A673 (cell line): ENCODE results near the gene MYCN. TPM values are rescaled to one million over a fixed set of nuclear protein-coding genes. Genes with fewer than 3 reads are reported as not detected.

ENCODE experiments used
- BruUV-seq: library from RNA; stranded (reverse); fragments of 400-500 nt; replicated peaks from 2 replicates; lab custom pipeline; 2021; lab: Mats Ljungman, UMichigan
- CTCF ChIA-PET: fragments of 300-600 bp; sonication (Branson Sonifier 250); formaldehyde crosslinking; loops from one replicate; lab custom pipeline; 2022; ENCODE audit warnings: antibody characterized with exemption; lab: Charles Lee
- POLR2A ChIA-PET: fragments of 300-600 bp; sonication (Branson Sonifier 250); formaldehyde crosslinking; loops from one replicate; lab custom pipeline; 2022; ENCODE audit warnings: antibody characterized with exemption; ENCODE audit not compliant: low non-redundant PET; lab: Charles Lee
- DNase-seq: peaks from one replicate; pipeline ENCODE4 v3.0.0-alpha.2; 2015; ENCODE audit warnings: low spot score
- H3K27ac ChIP-seq: fragments of 200-600 bp; sonication (generic); 2 replicates; pipeline ENCODE4 v1.5.1; 2016; ENCODE audit warnings: mixed run types, low read depth, mild to moderate bottlenecking, mixed read lengths, antibody characterized with exemption, low read length; ENCODE audit not compliant: poor library complexity, severe bottlenecking
- H3K27me3 ChIP-seq: fragments of 200-600 bp; sonication (generic); replicated peaks from 2 replicates; pipeline ENCODE4 v1.6.1; 2017; ENCODE audit warnings: mixed run types, low read depth, mild to moderate bottlenecking, mixed read lengths, antibody characterized with exemption, low read length; ENCODE audit not compliant: insufficient read depth, poor library complexity
- H3K36me3 ChIP-seq: fragments of 200-600 bp; sonication (generic); 2 replicates; pipeline ENCODE4 v1.6.1; 2016; ENCODE audit warnings: mixed run types, mild to moderate bottlenecking, mixed read lengths, antibody characterized with exemption, low read length; ENCODE audit not compliant: insufficient read depth, poor library complexity, severe bottlenecking
- H3K4me1 ChIP-seq: fragments of 200-600 bp; sonication (generic); 2 replicates; pipeline ENCODE4 v1.6.1; 2017; ENCODE audit warnings: mixed run types, mild to moderate bottlenecking, mixed read lengths, antibody characterized with exemption, low read length; ENCODE audit not compliant: insufficient read depth, poor library complexity, severe bottlenecking
- H3K4me3 ChIP-seq: fragments of 200-600 bp; sonication (generic); 2 replicates; pipeline ENCODE4 v1.5.1; 2016; ENCODE audit warnings: low read depth, mixed run types, mild to moderate bottlenecking, mixed read lengths, low read length; ENCODE audit not compliant: poor library complexity, severe bottlenecking
- H3K9me3 ChIP-seq: fragments of 200-600 bp; sonication (generic); 2 replicates; pipeline ENCODE4 v1.6.1; 2016; ENCODE audit warnings: mixed run types, low read depth, mild to moderate bottlenecking, mixed read lengths, antibody characterized with exemption, low read length; ENCODE audit not compliant: poor library complexity, severe bottlenecking
- EZH2 ChIP-seq: fragments of 200-600 bp; sonication (generic); IDR thresholded peaks from 2 replicates; pipeline ENCODE4 v1.6.1; 2017; ENCODE audit warnings: borderline replicate concordance, low read depth, mild to moderate bottlenecking, mixed read lengths, antibody characterized with exemption, low read length; ENCODE audit not compliant: poor library complexity, severe bottlenecking
- intact Hi-C: fragments of 100-400 bp; cut with micrococcal nuclease; formaldehyde crosslinking; loops from one replicate; pipeline ENCODE4 v1.10.0; 2022; ENCODE audit not compliant: unreplicated experiment
- total RNA-seq: library from RNA; stranded (reverse); gene quantifications from 2 replicates; pipeline ENCODE4 v1.2.3, GENCODE V29; 2021
- TF ChIP-seq, protein P1 (sequence below): fragments of 300-800, 200-600 bp; sonication (generic); conservative IDR thresholded peaks from 2 replicates; pipeline ENCODE4 v1.5.1; 2017; ENCODE audit warnings: low read depth, mild to moderate bottlenecking, antibody characterized with exemption, low read length, moderate library complexity, mixed read lengths

Gene MYCN
- total RNA-seq, 1 experiment from 2014 or later = 2.8 TPM

DNA sequence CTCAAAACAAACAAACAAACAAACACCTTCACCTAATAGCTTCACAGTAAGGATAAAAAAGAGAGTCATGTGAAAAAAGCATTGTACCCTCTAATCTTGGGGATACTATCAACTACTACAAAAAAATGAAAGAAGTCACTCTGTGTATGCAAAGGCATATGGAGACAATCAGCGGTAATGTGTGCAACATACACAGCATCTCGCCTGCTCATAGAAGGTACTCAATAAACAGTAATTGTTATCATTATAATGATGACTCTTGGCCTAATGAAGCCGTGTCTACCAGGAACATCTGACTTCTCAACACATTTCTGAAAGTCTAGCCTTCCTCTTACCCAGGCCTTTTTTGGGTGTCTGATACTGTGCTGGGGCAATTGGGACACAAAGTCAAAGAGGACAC is 55.3 kb downstream of the MYCN start:
- no peaks in the 10 kb centered on the region for H3K9me3 ChIP-seq
- peaks cover 4% of the 10 kb centered on the region for H3K27me3 ChIP-seq
- H3K27ac ChIP-seq = no peak overlapping the region
- BruUV-seq = no TSS peak
- CTCF ChIA-PET = no interaction called here
- TF ChIP-seq, protein P1, sequence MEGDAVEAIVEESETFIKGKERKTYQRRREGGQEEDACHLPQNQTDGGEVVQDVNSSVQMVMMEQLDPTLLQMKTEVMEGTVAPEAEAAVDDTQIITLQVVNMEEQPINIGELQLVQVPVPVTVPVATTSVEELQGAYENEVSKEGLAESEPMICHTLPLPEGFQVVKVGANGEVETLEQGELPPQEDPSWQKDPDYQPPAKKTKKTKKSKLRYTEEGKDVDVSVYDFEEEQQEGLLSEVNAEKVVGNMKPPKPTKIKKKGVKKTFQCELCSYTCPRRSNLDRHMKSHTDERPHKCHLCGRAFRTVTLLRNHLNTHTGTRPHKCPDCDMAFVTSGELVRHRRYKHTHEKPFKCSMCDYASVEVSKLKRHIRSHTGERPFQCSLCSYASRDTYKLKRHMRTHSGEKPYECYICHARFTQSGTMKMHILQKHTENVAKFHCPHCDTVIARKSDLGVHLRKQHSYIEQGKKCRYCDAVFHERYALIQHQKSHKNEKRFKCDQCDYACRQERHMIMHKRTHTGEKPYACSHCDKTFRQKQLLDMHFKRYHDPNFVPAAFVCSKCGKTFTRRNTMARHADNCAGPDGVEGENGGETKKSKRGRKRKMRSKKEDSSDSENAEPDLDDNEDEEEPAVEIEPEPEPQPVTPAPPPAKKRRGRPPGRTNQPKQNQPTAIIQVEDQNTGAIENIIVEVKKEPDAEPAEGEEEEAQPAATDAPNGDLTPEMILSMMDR = no peak
- TF ChIP-seq EZH2 = no peak
- no peak for DNase-seq
- no peaks in the 10 kb centered on the region for H3K36me3 ChIP-seq
- intact Hi-C loops = no loop called here
- no peak overlapping the region for H3K4me3 ChIP-seq
- POLR2A ChIA-PET = no interaction called here
- H3K4me1 ChIP-seq = no peaks in the 10 kb centered on the region
